IMR-90 (cell line): ENCODE results near the gene DISC1.

ENCODE experiments used
- CTCF ChIP-seq: conservative IDR thresholded peaks from 2 replicates; pipeline ENCODE4 v1.5.1; 2012; ENCODE audit warnings: mild to moderate bottlenecking, low read depth, low read length, improper control_type of control experiment
- POLR2A ChIP-seq: IDR thresholded peaks from 2 replicates; pipeline ENCODE4 v1.6.1; 2012; ENCODE audit warnings: mild to moderate bottlenecking, low read depth, low read length

GRCh38 chr1:232049335-232049734, 422.7 kb downstream of the DISC1 start:
- TF ChIP-seq CTCF = no peak
- no peak for TF ChIP-seq POLR2A
